Stimulated activated naive B cell treated with anti-CD40 and anti-IgM and Interleukin-4, amounts not matched to agents 10 μg/mL and 1 μg/mL and 100 μg/mL, for 72 hours (primary cell): ENCODE data around the gene SLC8A2.
A peak's percentile ranks its signal among the peaks of the same experiment; 100 is the strongest.
"Not testable (repeated sequence)": the region's sequence is repeated elsewhere in the genome, so short reads cannot be mapped to it uniquely, and the experiment has no call there.

Experiments
- ATAC-seq, 2 donors: fragments of 150-1000 bp; cut with Tn5 transposase; replicated peaks; 2 replicates each; pipeline ENCODE4 v1.10.0; 2021; ENCODE audit warnings: moderate library complexity in 1 of 2
- DNase-seq: peaks from one replicate; pipeline ENCODE4 v3.0.0; 2021
- H3K27ac Mint-ChIP-seq: one replicate; pipeline ENCODE4 v1.8.0; 2022; ENCODE audit warnings: mild to moderate bottlenecking, mixed read lengths
- H3K27me3 Mint-ChIP-seq, 2 donors: one replicate each; pipeline ENCODE4 v1.8.0; 2022; ENCODE audit warnings: mixed read lengths in 2 of 2
- H3K36me3 Mint-ChIP-seq, 2 donors: one replicate each; pipeline ENCODE4 v1.8.0; 2022; ENCODE audit warnings: mixed read lengths in 2 of 2, mild to moderate bottlenecking in 1 of 2
- H3K4me1 Mint-ChIP-seq, 2 donors: one replicate each; pipeline ENCODE4 v1.8.0; 2022; ENCODE audit warnings: mixed read lengths in 2 of 2, mild to moderate bottlenecking in 1 of 2
- H3K4me3 Mint-ChIP-seq, 2 donors: one replicate each; pipeline ENCODE4 v1.8.0; 2022; ENCODE audit warnings: mild to moderate bottlenecking in 2 of 2, mixed read lengths in 2 of 2, moderate library complexity in 1 of 2
- H3K9me3 Mint-ChIP-seq, 2 donors: one replicate each; pipeline ENCODE4 v1.8.0; 2022; ENCODE audit warnings: mixed read lengths in 2 of 2, mild to moderate bottlenecking in 1 of 2

The SLC8A2 gene

GRCh38 chr19:47416643-47416985, 55.1 kb downstream of the SLC8A2 start:
- Mint-ChIP-seq H3K27me3 (peaks cover 72 to 89% of the 10 kb centered on the region in 2 donors), H3K4me1 (peaks cover 24 to 29% of the 10 kb centered on the region in 2 donors), H3K36me3 (no peaks in the 10 kb centered on the region), H3K9me3 (no peaks in the 10 kb centered on the region), H3K27ac (no peak overlapping the region), H3K4me3 (no peak overlapping the region)
- DNase-seq (no peak), ATAC-seq (no peak)

DNA sequence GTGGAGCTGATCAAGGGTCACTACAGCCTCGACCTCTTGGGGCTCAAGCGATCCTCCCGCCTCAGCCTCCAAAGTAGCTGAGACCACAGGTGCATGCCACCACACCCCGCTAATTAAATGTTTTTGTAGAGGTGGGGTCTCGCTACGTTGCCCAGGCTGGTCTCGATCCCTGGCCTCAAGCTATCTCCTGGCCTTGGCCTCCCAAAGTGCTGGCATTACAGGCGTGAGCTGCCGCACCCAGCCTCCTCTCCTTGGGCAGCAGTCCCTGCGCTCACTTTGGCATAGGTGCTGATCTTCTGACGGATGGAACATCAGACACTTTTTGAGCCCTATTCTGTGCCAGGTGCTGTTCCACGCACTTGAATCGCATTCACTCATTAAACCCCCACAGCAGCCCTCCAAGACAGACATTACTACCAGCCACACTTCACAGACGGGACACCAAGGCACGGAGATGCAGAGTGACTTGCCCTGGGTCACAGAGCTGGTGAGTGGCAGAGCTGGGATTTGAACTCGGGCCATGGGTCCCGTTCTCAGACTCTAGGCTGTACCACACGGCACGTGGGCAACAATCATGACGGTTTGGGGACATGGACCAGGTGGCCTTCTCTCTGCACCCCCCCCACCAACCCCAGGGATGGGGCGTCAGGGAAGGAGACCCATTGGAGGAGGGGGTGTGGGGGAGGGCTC, 55.6 kb downstream of the SLC8A2 start:
- Mint-ChIP-seq H3K27ac (no peak overlapping the region), H3K9me3 (no peaks in the 10 kb centered on the region), H3K27me3 (peaks cover 67 to 84% of the 10 kb centered on the region in 2 donors), H3K4me1 (peaks cover 21 to 29% of the 10 kb centered on the region in 2 donors), H3K4me3 (no peak overlapping the region), H3K36me3 (no peaks in the 10 kb centered on the region)
- DNase-seq: no peak
- no peak for ATAC-seq

- H3K9me3 Mint-ChIP-seq: no peaks in the 10 kb centered on the region
- DNase-seq (no peak), ATAC-seq (peak in 1 of 2 donors; percentile 39)
- no peak overlapping the region for H3K27ac Mint-ChIP-seq
- no peak overlapping the region for H3K4me3 Mint-ChIP-seq
- H3K27me3 Mint-ChIP-seq: peaks cover 52 to 71% of the 10 kb centered on the region in 2 donors
- H3K4me1 Mint-ChIP-seq: peaks cover 16 to 20% of the 10 kb centered on the region in 2 donors
- H3K36me3 Mint-ChIP-seq: no peaks in the 10 kb centered on the region
Observed at GRCh38 chr19:47414469-47414868, 57.2 kb downstream of the SLC8A2 start.

DNA sequence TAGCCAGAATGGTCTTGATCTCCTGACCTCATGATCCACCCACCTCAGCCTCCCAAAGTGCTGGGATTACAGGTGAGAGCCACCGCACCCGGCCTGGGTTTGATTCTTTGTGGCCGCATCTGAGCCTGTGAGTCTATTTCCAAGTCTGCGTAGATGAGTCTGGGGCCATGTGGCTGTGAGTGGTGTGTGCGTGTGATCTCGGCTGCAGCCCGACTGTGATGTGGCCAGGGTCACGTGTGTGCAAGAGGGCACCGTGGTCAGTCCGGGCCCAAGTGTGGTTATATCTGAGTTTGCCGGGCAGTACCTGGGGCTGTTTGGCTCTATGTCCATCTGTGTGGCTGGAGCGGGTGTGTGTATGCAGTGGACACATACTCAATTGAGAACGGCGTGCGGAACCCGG, 57.8 kb downstream of the SLC8A2 start:
- ATAC-seq (no peak), DNase-seq (no peak)
- Mint-ChIP-seq H3K9me3 (no peaks in the 10 kb centered on the region), H3K27ac (no peak overlapping the region), H3K27me3 (peaks cover 57 to 75% of the 10 kb centered on the region in 2 donors), H3K36me3 (no peaks in the 10 kb centered on the region), H3K4me1 (peaks cover 16 to 20% of the 10 kb centered on the region in 2 donors), H3K4me3 (no peak overlapping the region)

DNA sequence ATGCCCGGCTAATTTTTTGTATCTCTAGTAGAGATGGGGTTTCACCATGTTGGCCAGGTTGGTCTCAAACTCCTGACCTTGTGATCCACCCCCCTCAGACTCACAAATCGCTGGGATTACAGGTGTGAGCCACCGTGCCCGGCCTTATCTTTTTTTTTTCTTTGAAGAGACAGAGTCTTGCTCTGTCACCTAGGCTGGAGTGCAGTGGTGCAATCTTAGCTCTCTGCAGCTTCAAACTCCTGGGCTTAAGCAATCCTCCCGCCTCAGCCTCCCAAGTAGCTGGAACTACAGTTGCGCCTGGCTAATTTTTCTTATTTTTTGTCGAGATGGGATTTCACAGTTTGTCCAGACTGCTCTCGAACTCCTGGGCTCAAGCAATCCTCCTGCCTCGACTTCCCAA, 60.0 kb downstream of the SLC8A2 start:
- H3K27ac Mint-ChIP-seq, H3K36me3 Mint-ChIP-seq, ATAC-seq, H3K9me3 Mint-ChIP-seq, DNase-seq, H3K4me3 Mint-ChIP-seq, H3K4me1 Mint-ChIP-seq: not testable (repeated sequence)
- H3K27me3 Mint-ChIP-seq: peaks cover 53 to 73% of the 10 kb centered on the region in 2 donors

DNA sequence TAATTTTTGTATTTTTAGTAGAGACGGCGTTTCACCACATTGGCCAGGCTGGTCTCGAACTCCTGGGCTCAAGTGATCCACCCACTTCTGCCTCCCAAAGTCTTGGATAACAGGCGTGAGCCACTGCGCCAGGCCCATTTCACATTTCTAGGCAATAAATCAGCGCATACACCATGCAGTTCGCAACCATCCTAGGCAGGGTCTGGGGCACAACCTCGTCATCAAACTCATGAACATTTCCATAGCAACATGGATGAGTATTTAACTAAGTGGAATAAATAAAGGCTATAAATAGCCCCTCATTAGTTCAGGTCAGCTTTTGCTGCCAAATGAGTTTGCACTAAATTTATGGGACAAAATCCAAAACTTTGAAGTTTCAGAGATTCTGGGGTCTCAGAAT, 60.6 kb downstream of the SLC8A2 start:
- H3K4me3 Mint-ChIP-seq: no peak overlapping the region

GRCh38 chr19:47408156-47408938, 63.3 kb downstream of the SLC8A2 start:
- Mint-ChIP-seq H3K27ac (no peak overlapping the region), H3K36me3 (peaks cover 0 to 4% of the 10 kb centered on the region in 2 donors), H3K4me1 (peaks cover 0 to 2% of the 10 kb centered on the region in 2 donors), H3K27me3 (peaks cover 54 to 73% of the 10 kb centered on the region in 2 donors), H3K9me3 (peaks cover 4 to 5% of the 10 kb centered on the region in 2 donors), H3K4me3 (no peak overlapping the region)
- no peak for ATAC-seq
- no peak for DNase-seq

More for the DNA sequence above, 60.6 kb downstream of the SLC8A2 start:
- H3K9me3 Mint-ChIP-seq: peaks cover 1 to 5% of the 10 kb centered on the region in 2 donors
- H3K36me3 Mint-ChIP-seq: peaks cover 0 to 1% of the 10 kb centered on the region in 2 donors
- peaks cover 0 to 4% of the 10 kb centered on the region in 2 donors for H3K4me1 Mint-ChIP-seq
- H3K27me3 Mint-ChIP-seq: peaks cover 53 to 73% of the 10 kb centered on the region in 2 donors
- H3K27ac Mint-ChIP-seq: no peak overlapping the region
- ATAC-seq (no peak), DNase-seq (no peak)

- Mint-ChIP-seq H3K36me3 (peaks cover 0 to 4% of the 10 kb centered on the region in 2 donors), H3K27ac (no peak overlapping the region), H3K4me3 (no peak overlapping the region), H3K27me3 (peaks cover 55 to 78% of the 10 kb centered on the region in 2 donors), H3K9me3 (peaks cover 4 to 5% of the 10 kb centered on the region in 2 donors), H3K4me1 (peaks cover 0 to 2% of the 10 kb centered on the region in 2 donors)
- DNase-seq: no peak
- ATAC-seq: peak in 1 of 2 donors; percentile 23
Observed at GRCh38 chr19:47407417-47407774, 64.3 kb downstream of the SLC8A2 start.

- Mint-ChIP-seq H3K27me3 (peaks cover 55 to 74% of the 10 kb centered on the region in 2 donors), H3K9me3 (peaks cover 4 to 5% of the 10 kb centered on the region in 2 donors), H3K4me3 (no peak overlapping the region), H3K27ac (no peak overlapping the region), H3K36me3 (peaks cover 0 to 4% of the 10 kb centered on the region in 2 donors), H3K4me1 (peaks cover 0 to 2% of the 10 kb centered on the region in 2 donors)
- DNase-seq (no peak), ATAC-seq (peak; percentile 38 to 49)
Observed at GRCh38 chr19:47406711-47407416, 64.8 kb downstream of the SLC8A2 start.

- Mint-ChIP-seq H3K9me3 (peaks cover 4 to 5% of the 10 kb centered on the region in 2 donors), H3K4me3 (no peak overlapping the region), H3K36me3 (peaks cover 0 to 4% of the 10 kb centered on the region in 2 donors), H3K27ac (no peak overlapping the region), H3K4me1 (peaks cover 0 to 2% of the 10 kb centered on the region in 2 donors), H3K27me3 (peaks cover 60 to 80% of the 10 kb centered on the region in 2 donors)
- DNase-seq: no peak
- ATAC-seq: no peak
Observed at GRCh38 chr19:47405854-47406417, 65.8 kb downstream of the SLC8A2 start.

DNA sequence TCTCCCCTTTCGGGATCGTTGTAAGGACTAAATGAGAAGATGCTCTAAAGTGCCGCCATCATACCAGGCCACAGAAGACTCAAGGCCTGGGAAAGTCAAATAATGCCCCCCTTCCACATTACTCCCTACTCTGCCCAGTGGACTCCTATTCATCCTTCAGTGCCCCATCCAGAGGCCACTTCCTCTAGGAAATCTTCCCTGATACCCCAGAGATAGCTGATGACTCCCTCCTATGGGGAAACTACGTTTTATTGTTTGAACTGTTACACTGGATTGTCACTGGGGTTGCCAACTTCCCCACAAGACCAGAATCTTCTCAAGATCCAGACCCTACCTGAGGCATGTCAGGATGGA, 66.5 kb downstream of the SLC8A2 start:
- H3K4me1 Mint-ChIP-seq: peaks cover 0 to 2% of the 10 kb centered on the region in 2 donors
- H3K36me3 Mint-ChIP-seq: peaks cover 0 to 4% of the 10 kb centered on the region in 2 donors
- H3K9me3 Mint-ChIP-seq: peaks cover 4 to 5% of the 10 kb centered on the region in 2 donors
- H3K27me3 Mint-ChIP-seq: peaks cover 60 to 82% of the 10 kb centered on the region in 2 donors
- no peak overlapping the region for H3K27ac Mint-ChIP-seq
- no peak for ATAC-seq
- DNase-seq: no peak
- no peak overlapping the region for H3K4me3 Mint-ChIP-seq

- peaks cover 0 to 4% of the 10 kb centered on the region in 2 donors for H3K36me3 Mint-ChIP-seq
- no peak overlapping the region for H3K27ac Mint-ChIP-seq
- H3K9me3 Mint-ChIP-seq: peaks cover 4 to 5% of the 10 kb centered on the region in 2 donors
- peaks cover 0 to 2% of the 10 kb centered on the region in 2 donors for H3K4me1 Mint-ChIP-seq
- DNase-seq: no peak
- H3K4me3 Mint-ChIP-seq: no peak overlapping the region
- no peak for ATAC-seq
- peaks cover 60 to 82% of the 10 kb centered on the region in 2 donors for H3K27me3 Mint-ChIP-seq
Observed at GRCh38 chr19:47404334-47405196, 67.1 kb downstream of the SLC8A2 start.

DNA sequence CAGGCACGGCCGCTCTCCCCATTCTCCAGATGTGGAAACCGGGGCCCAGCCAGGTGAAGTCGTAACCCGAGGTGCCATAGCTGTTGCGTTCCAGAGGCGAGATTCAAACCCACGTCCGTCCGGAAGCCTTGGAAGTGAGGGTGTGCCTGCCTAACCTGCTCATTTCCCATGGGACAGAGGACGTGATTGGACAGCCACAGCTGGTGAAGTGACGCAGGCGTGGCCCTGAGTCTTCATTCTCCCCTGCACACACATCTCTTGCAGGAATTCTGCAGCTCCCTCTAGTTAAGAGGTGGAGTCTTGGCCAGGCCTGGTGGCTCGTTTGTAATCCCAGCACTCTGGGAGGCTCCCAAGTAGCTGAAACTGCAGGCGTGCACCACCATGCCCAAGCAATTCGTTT, 69.2 kb downstream of the SLC8A2 start:
- Mint-ChIP-seq H3K4me1 (peaks cover 0 to 2% of the 10 kb centered on the region in 2 donors), H3K27ac (no peak overlapping the region), H3K9me3 (peaks cover 0 to 3% of the 10 kb centered on the region in 2 donors), H3K36me3 (peaks cover 0 to 3% of the 10 kb centered on the region in 2 donors), H3K27me3 (peaks cover 56 to 82% of the 10 kb centered on the region in 2 donors), H3K4me3 (no peak overlapping the region)
- DNase-seq (no peak), ATAC-seq (no peak)
